ENCODE data around the gene NBEA.

- TF ChIP-seq, protein P1, sequence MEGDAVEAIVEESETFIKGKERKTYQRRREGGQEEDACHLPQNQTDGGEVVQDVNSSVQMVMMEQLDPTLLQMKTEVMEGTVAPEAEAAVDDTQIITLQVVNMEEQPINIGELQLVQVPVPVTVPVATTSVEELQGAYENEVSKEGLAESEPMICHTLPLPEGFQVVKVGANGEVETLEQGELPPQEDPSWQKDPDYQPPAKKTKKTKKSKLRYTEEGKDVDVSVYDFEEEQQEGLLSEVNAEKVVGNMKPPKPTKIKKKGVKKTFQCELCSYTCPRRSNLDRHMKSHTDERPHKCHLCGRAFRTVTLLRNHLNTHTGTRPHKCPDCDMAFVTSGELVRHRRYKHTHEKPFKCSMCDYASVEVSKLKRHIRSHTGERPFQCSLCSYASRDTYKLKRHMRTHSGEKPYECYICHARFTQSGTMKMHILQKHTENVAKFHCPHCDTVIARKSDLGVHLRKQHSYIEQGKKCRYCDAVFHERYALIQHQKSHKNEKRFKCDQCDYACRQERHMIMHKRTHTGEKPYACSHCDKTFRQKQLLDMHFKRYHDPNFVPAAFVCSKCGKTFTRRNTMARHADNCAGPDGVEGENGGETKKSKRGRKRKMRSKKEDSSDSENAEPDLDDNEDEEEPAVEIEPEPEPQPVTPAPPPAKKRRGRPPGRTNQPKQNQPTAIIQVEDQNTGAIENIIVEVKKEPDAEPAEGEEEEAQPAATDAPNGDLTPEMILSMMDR (conservative IDR thresholded peaks at IDR 0.05) = no peak
- TF ChIP-seq ZFX (IDR thresholded peaks at IDR 0.05) = no peak
Measured at GRCh38 chr13:35162420-35162819, 220.3 kb downstream of the NBEA start.
